GM23248 (cell line): Measurements from ENCODE around the gene SAMMSON.

Experiments used
- EZH2 ChIP-seq: fragments of 200-600 bp; sonication (generic); IDR thresholded peaks from 2 replicates; pipeline ENCODE4 v1.6.1; 2018; ENCODE audit warnings: antibody characterized with exemption, mild to moderate bottlenecking; ENCODE audit not compliant: insufficient read depth, poor library complexity, severe bottlenecking
- EZH2phosphoT487 ChIP-seq: fragments of 200-600 bp; sonication (generic); IDR thresholded peaks from 2 replicates; pipeline ENCODE4 v1.6.1; 2018; ENCODE audit warnings: antibody characterized with exemption, moderate library complexity, mild to moderate bottlenecking, low read depth; ENCODE audit not compliant: insufficient read depth

- no peak for TF ChIP-seq EZH2
- TF ChIP-seq EZH2phosphoT487, result no peak
Observed at GRCh38 chr3:70108072-70108471, 108.5 kb downstream of the SAMMSON start.
